ENCODE data around the gene TMEM145.

Gene TMEM145

GRCh38 chr19:42277821-42278451, 35.2 kb upstream of the TMEM145 start:
- DNase-seq (ENCODE audit: low spot score), result no peak

- DNase-seq (ENCODE audit: low spot score), result no peak
These were observed 34.5 kb upstream of the TMEM145 start for GRCh38 chr19:42278452-42279154.

- DNase-seq (ENCODE audit: low spot score), result no peak
These were observed 33.8 kb upstream of the TMEM145 start for GRCh38 chr19:42279155-42279901.

GRCh38 chr19:42279902-42280814, 33.0 kb upstream of the TMEM145 start:
- DNase-seq (ENCODE audit: low spot score), result peak; percentile 100

GRCh38 chr19:42280815-42281145, 32.3 kb upstream of the TMEM145 start:
- DNase-seq (ENCODE audit: low spot score), result no peak

- DNase-seq (ENCODE audit: low spot score), result no peak
These were observed 31.8 kb upstream of the TMEM145 start for GRCh38 chr19:42281146-42281826.

- no peak for DNase-seq (ENCODE audit: low spot score)
These were observed 31.0 kb upstream of the TMEM145 start for GRCh38 chr19:42281827-42282762.

- no peak for DNase-seq (ENCODE audit: low spot score)
These were observed 30.3 kb upstream of the TMEM145 start for GRCh38 chr19:42282819-42283187.

GRCh38 chr19:42283188-42284065, 29.7 kb upstream of the TMEM145 start:
- peak; percentile 99 for DNase-seq (ENCODE audit: low spot score)

- DNase-seq (ENCODE audit: low spot score), result peak; percentile 82
These were observed 29.0 kb upstream of the TMEM145 start for GRCh38 chr19:42284066-42284501.

- DNase-seq (ENCODE audit: low spot score), result no peak
These were observed 28.3 kb upstream of the TMEM145 start for GRCh38 chr19:42284591-42285341.

GRCh38 chr19:42285541-42285941, 27.6 kb upstream of the TMEM145 start:
- no peak for DNase-seq (ENCODE audit: low spot score)

GRCh38 chr19:42285988-42286348, 27.1 kb upstream of the TMEM145 start:
- no peak for DNase-seq (ENCODE audit: low spot score)

- DNase-seq (ENCODE audit: low spot score), result no peak
These were observed 26.6 kb upstream of the TMEM145 start for GRCh38 chr19:42286349-42287016.

- DNase-seq (ENCODE audit: low spot score), result no peak
These were observed 25.9 kb upstream of the TMEM145 start for GRCh38 chr19:42287017-42287826.

GRCh38 chr19:42287827-42288107, 25.3 kb upstream of the TMEM145 start:
- DNase-seq (ENCODE audit: low spot score), result no peak

- no peak for DNase-seq (ENCODE audit: low spot score)
These were observed 24.7 kb upstream of the TMEM145 start for GRCh38 chr19:42288387-42288786.

All from HuH-7 (cell line).